Measurements from ENCODE around the gene C6orf89.

Gene C6orf89

GRCh38 chr6:36954262-36954931 lies 68.6 kb downstream of the C6orf89 start, which contains the start of gene PI16:
PI16 (plus strand) TSS chr6:36954738; CDS start chr6:36954761, 23 bp downstream.
- no peak for TF ChIP-seq CTCF (conservative IDR thresholded peaks at IDR 0.05; ENCODE audit: low read depth, low read length)
- no peak within 1 kb of the TSS for H3K4me3 ChIP-seq (ENCODE audit: low read length)
- DNase-seq (ENCODE audit: low read depth), result no peak

- no peak overlapping the region for H3K4me3 ChIP-seq (ENCODE audit: low read length)
- TF ChIP-seq CTCF (conservative IDR thresholded peaks at IDR 0.05; ENCODE audit: low read depth, low read length), result no peak
- no peak for DNase-seq (ENCODE audit: low read depth)
Observed at GRCh38 chr6:36955136-36955535, 69.4 kb downstream of the C6orf89 start.

GRCh38 chr6:36955671-36956445 lies 70.1 kb downstream of the C6orf89 start:
- TF ChIP-seq CTCF (conservative IDR thresholded peaks at IDR 0.05; ENCODE audit: low read depth, low read length), result no peak
- DNase-seq (ENCODE audit: low read depth), result no peak
- H3K4me3 ChIP-seq (ENCODE audit: low read length), result no peak overlapping the region

- H3K4me3 ChIP-seq (ENCODE audit: low read length), result no peak overlapping the region
- TF ChIP-seq CTCF (conservative IDR thresholded peaks at IDR 0.05; ENCODE audit: low read depth, low read length), result no peak
- DNase-seq (ENCODE audit: low read depth), result no peak
Observed at GRCh38 chr6:36956446-36956820, 70.7 kb downstream of the C6orf89 start.

GRCh38 chr6:36957773-36958271 lies 72.1 kb downstream of the C6orf89 start:
- no peak overlapping the region for H3K4me3 ChIP-seq (ENCODE audit: low read length)
- no peak for DNase-seq (ENCODE audit: low read depth)
- TF ChIP-seq CTCF (conservative IDR thresholded peaks at IDR 0.05; ENCODE audit: low read depth, low read length), result no peak

GRCh38 chr6:36958775-36959554 lies 73.2 kb downstream of the C6orf89 start:
- no peak overlapping the region for H3K4me3 ChIP-seq (ENCODE audit: low read length)
- TF ChIP-seq CTCF (conservative IDR thresholded peaks at IDR 0.05; ENCODE audit: low read depth, low read length), result no peak
- DNase-seq (ENCODE audit: low read depth), result no peak

Data from retinal pigment epithelial cell (primary cell).